Keratinocyte (primary cell): ENCODE measurements around the gene DDX11.

Experiments used
- EZH2 ChIP-seq: IDR thresholded peaks from one replicate; pipeline ENCODE4 v1.6.1; 2012; ENCODE audit warnings: inconsistent platforms, mild to moderate bottlenecking, low read length, moderate library complexity
- TF ChIP-seq, protein P1 (sequence below), 3 experiments: IDR thresholded peaks in 1 of 3; conservative IDR thresholded peaks in 1 of 3; optimal IDR thresholded peaks in 1 of 3; 2 replicates in 2 of 3; 3 replicates in 1 of 3; pipeline versions ENCODE3 to v1.5.1; 2011; ENCODE audit warnings: low read length in 3 of 3, mild to moderate bottlenecking in 3 of 3, moderate library complexity in 2 of 3, control low read depth in 1 of 3, inconsistent platforms in 1 of 3; ENCODE audit not compliant: insufficient read depth in 2 of 3; ENCODE audit errors: extremely low read depth in 1 of 3

- TF ChIP-seq, protein P1, sequence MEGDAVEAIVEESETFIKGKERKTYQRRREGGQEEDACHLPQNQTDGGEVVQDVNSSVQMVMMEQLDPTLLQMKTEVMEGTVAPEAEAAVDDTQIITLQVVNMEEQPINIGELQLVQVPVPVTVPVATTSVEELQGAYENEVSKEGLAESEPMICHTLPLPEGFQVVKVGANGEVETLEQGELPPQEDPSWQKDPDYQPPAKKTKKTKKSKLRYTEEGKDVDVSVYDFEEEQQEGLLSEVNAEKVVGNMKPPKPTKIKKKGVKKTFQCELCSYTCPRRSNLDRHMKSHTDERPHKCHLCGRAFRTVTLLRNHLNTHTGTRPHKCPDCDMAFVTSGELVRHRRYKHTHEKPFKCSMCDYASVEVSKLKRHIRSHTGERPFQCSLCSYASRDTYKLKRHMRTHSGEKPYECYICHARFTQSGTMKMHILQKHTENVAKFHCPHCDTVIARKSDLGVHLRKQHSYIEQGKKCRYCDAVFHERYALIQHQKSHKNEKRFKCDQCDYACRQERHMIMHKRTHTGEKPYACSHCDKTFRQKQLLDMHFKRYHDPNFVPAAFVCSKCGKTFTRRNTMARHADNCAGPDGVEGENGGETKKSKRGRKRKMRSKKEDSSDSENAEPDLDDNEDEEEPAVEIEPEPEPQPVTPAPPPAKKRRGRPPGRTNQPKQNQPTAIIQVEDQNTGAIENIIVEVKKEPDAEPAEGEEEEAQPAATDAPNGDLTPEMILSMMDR (optimal IDR thresholded peaks at IDR 0.05 in 1 of 3, IDR thresholded peaks at IDR 0.05 in 1 of 3, conservative IDR thresholded peaks at IDR 0.05 in 1 of 3; ENCODE audit: extremely low read depth in 1 of 3, insufficient read depth in 2 of 3, low read length in 3 of 3) = no peak
- no peak for TF ChIP-seq EZH2
Observed at GRCh38 chr12:31057671-31058070, 16.0 kb upstream of the DDX11 start.
